Endothelial cell of umbilical vein (primary cell): ENCODE measurements around the gene FAM237B. TPM values are rescaled to one million over a fixed set of nuclear protein-coding genes. Genes with fewer than 3 reads are reported as not detected.

ENCODE experiments used
- BruUV-seq: library from RNA; stranded (reverse); fragments of 400-500 nt; replicated peaks from 2 replicates; lab custom pipeline; 2021; lab: Mats Ljungman, UMichigan
- CTCF ChIA-PET: fragments of 300-600, 350-600 bp; sonication (Branson Sonifier 250); formaldehyde crosslinking; loops from one replicate; lab custom pipeline; 2021; ENCODE audit warnings: antibody characterized with exemption, inconsistent platforms; lab: Charles Lee
- POLR2A ChIA-PET: fragments of 300-600, 350-600 bp; sonication (Branson Sonifier 250); formaldehyde crosslinking; loops from one replicate; lab custom pipeline; 2021; ENCODE audit warnings: antibody characterized with exemption, inconsistent platforms; lab: Charles Lee
- DNase-seq: peaks from one replicate; pipeline ENCODE4 v3.0.0-alpha.2; 2011; ENCODE audit warnings: low read depth, low spot score
- FAIRE-seq: peaks from 2 replicates; lab custom pipeline; 2011; peaks lifted over from hg19 to GRCh38; lab: Jason Lieb, UNC
- H2AFZ ChIP-seq: 2 replicates; pipeline ENCODE4 v1.6.0; 2012; ENCODE audit warnings: low read depth, low read length, control low read depth, inconsistent platforms
- H3K27ac ChIP-seq: 2 replicates; pipeline ENCODE4 v1.5.1; 2011; ENCODE audit warnings: low read depth, mild to moderate bottlenecking, control low read depth, low read length, moderate library complexity; ENCODE audit not compliant: insufficient read depth
- H3K27me3 ChIP-seq, 2 experiments: 2 replicates each; pipeline versions ENCODE4 v1.6.0 to v1.6.1; 2011; ENCODE audit warnings: low read length in 2 of 2, mixed read lengths in 1 of 2; ENCODE audit not compliant: control insufficient read depth in 2 of 2, insufficient read depth in 2 of 2
- H3K36me3 ChIP-seq, 2 experiments: 2 replicates in 1 of 2; 3 replicates in 1 of 2; pipeline ENCODE4 v1.5.1; 2011; ENCODE audit warnings: low read length in 2 of 2, mild to moderate bottlenecking in 1 of 2, moderate library complexity in 1 of 2; ENCODE audit not compliant: control insufficient read depth in 2 of 2, insufficient read depth in 2 of 2; ENCODE audit errors: extremely low read depth in 1 of 2
- H3K4me1 ChIP-seq: 3 replicates; pipeline ENCODE4 v1.5.1; 2011; ENCODE audit warnings: mild to moderate bottlenecking, low read length; ENCODE audit not compliant: control insufficient read depth, insufficient read depth; ENCODE audit errors: extremely low read depth
- H3K4me2 ChIP-seq: 2 replicates; pipeline ENCODE4 v1.6.1; 2011; ENCODE audit warnings: low read length, control low read depth, mixed read lengths; ENCODE audit not compliant: insufficient read depth
- H3K4me3 ChIP-seq, 3 experiments: fragments of 200-600 bp in 1 of 3; sonication (generic), shearing (Covaris generic) in 1 of 3; replicated peaks in 1 of 3; 2 replicates each; pipeline ENCODE4 v1.5.1; 2011 to 2016; ENCODE audit warnings: control low read depth in 3 of 3, low read length in 3 of 3, mild to moderate bottlenecking in 2 of 3, inconsistent platforms in 1 of 3, low read depth in 1 of 3, moderate library complexity in 1 of 3; ENCODE audit not compliant: insufficient read depth in 1 of 3
- H3K79me2 ChIP-seq: 2 replicates; pipeline ENCODE4 v1.6.0; 2012; ENCODE audit warnings: low read length, inconsistent platforms; ENCODE audit not compliant: control insufficient read depth, insufficient read depth
- H3K9ac ChIP-seq: replicated peaks from 2 replicates; pipeline ENCODE3; 2011; ENCODE audit warnings: low read length, control low read depth; ENCODE audit not compliant: insufficient read depth; ENCODE audit errors: extremely low read depth
- H3K9me1 ChIP-seq: replicated peaks from 3 replicates; pipeline ENCODE4 v1.6.0; 2011; ENCODE audit warnings: mild to moderate bottlenecking, low read length; ENCODE audit not compliant: control insufficient read depth, insufficient read depth; ENCODE audit errors: extremely low read depth
- H3K9me3 ChIP-seq: replicated peaks from 2 replicates; pipeline ENCODE4 v1.5.1; 2012; ENCODE audit warnings: low read length, inconsistent platforms; ENCODE audit not compliant: control insufficient read depth, insufficient read depth
- H4K20me1 ChIP-seq: replicated peaks from 2 replicates; pipeline ENCODE3; 2011; ENCODE audit warnings: mild to moderate bottlenecking, low read length; ENCODE audit not compliant: control insufficient read depth, insufficient read depth; ENCODE audit errors: extremely low read depth
- EZH2 ChIP-seq: IDR thresholded peaks from 2 replicates; pipeline ENCODE4 v1.6.1; 2012; ENCODE audit warnings: borderline replicate concordance, low read depth, mild to moderate bottlenecking, moderate library complexity, low read length, inconsistent platforms; ENCODE audit not compliant: severe bottlenecking
- FOS ChIP-seq: IDR thresholded peaks from 2 replicates; pipeline ENCODE4 v1.6.1; 2011; ENCODE audit warnings: mild to moderate bottlenecking, low read length, moderate library complexity, borderline replicate concordance; ENCODE audit not compliant: insufficient read depth
- GATA2 ChIP-seq: IDR thresholded peaks from 2 replicates; pipeline ENCODE4 v1.7.0; 2011; ENCODE audit warnings: low read depth, mild to moderate bottlenecking, moderate library complexity, mixed read lengths, low read length; ENCODE audit not compliant: insufficient read length, insufficient read depth
- JUN ChIP-seq: IDR thresholded peaks from 2 replicates; pipeline ENCODE4 v1.6.1; 2011; ENCODE audit warnings: borderline replicate concordance, low read depth; ENCODE audit not compliant: insufficient read length, insufficient read depth
- MAX ChIP-seq: IDR thresholded peaks from 2 replicates; pipeline ENCODE4 v1.6.1; 2011; ENCODE audit not compliant: insufficient read depth, insufficient read length
- MYC ChIP-seq: IDR thresholded peaks from one replicate; pipeline ENCODE4 v1.6.1; 2011; ENCODE audit warnings: mild to moderate bottlenecking, low read depth, low read length
- POLR2A ChIP-seq: IDR thresholded peaks from 2 replicates; pipeline ENCODE4 v1.6.1; 2012; ENCODE audit warnings: low read depth, mild to moderate bottlenecking, control low read depth, low read length
- POLR2AphosphoS5 ChIP-seq: IDR thresholded peaks from 2 replicates; pipeline ENCODE4 v1.6.1; 2012; ENCODE audit warnings: low read depth, mild to moderate bottlenecking, control low read depth, low read length, moderate library complexity; ENCODE audit not compliant: insufficient read depth
- dilution Hi-C: fragments of 300-500 bp; cut with MboI; formaldehyde crosslinking; loops from one replicate; pipeline ENCODE4 v1.15.0; 2019; ENCODE audit warnings: low sequenced_read_pairs; ENCODE audit not compliant: extremely low pct_ligation_motif_present
- intact Hi-C: fragments of 100-400 bp; cut with micrococcal nuclease; formaldehyde crosslinking; loops from one replicate; pipeline ENCODE4 v1.10.0; 2022
- polyA plus RNA-seq, 4 experiments: library from polyadenylated mRNA; depleted of rRNA in 3 of 4; stranded (reverse) in 3 of 4; unstranded in 1 of 4; fragments of >200 nt; gene quantifications; 2 replicates each; pipeline versions ENCODE4 v1.2.1 to v1.2.3, GENCODE V29; 2011 to 2012; ENCODE audit warnings: missing spikeins in 1 of 4
- total RNA-seq: library from RNA; stranded (reverse); gene quantifications from 2 replicates; pipeline ENCODE4 v1.2.3, GENCODE V29; 2021
- TF ChIP-seq, protein P1 (sequence below), 2 donors: IDR thresholded peaks; 1 replicate in 1 of 2; 2 replicates in 1 of 2; pipeline ENCODE4 v1.5.1; 2011; ENCODE audit warnings: low read length in 2 of 2, mild to moderate bottlenecking in 2 of 2, moderate library complexity in 2 of 2, control low read depth in 1 of 2, inconsistent platforms in 1 of 2, low read depth in 1 of 2; ENCODE audit not compliant: insufficient read depth in 1 of 2; ENCODE audit errors: extremely low read depth in 1 of 2

Gene FAM237B
- total and polyA plus RNA-seq, 2 donors (not counting 3 experiments of a cell fraction or from before 2014, with no cell fraction given), result not detected

- DNase-seq (peak; percentile 25), FAIRE-seq (peak; percentile 70)
- Histone ChIP-seq H3K27me3 (peaks cover 11 to 17% of the 10 kb centered on the region in 2 experiments), H3K79me2 (no peaks in the 10 kb centered on the region), H3K4me1 (no peaks in the 10 kb centered on the region), H3K9me1 (no peaks in the 10 kb centered on the region), H2AFZ (no peak overlapping the region), H3K27ac (no peak overlapping the region), H4K20me1 (no peaks in the 10 kb centered on the region), H3K9ac (no peak overlapping the region), H3K4me3 (no peak overlapping the region), H3K4me2 (no peak overlapping the region), H3K36me3 (no peaks in the 10 kb centered on the region), H3K9me3 (no peaks in the 10 kb centered on the region)
- intact Hi-C loops (loop anchor here (1.0 kb wide), 2 partner anchors 101 to 115 kb away; no protein-coding TSS in a partner anchor), dilution Hi-C loops (no loop called here)
- no TSS peak for BruUV-seq
- POLR2A ChIA-PET, result no interaction called here
- TF ChIP-seq, protein P1, sequence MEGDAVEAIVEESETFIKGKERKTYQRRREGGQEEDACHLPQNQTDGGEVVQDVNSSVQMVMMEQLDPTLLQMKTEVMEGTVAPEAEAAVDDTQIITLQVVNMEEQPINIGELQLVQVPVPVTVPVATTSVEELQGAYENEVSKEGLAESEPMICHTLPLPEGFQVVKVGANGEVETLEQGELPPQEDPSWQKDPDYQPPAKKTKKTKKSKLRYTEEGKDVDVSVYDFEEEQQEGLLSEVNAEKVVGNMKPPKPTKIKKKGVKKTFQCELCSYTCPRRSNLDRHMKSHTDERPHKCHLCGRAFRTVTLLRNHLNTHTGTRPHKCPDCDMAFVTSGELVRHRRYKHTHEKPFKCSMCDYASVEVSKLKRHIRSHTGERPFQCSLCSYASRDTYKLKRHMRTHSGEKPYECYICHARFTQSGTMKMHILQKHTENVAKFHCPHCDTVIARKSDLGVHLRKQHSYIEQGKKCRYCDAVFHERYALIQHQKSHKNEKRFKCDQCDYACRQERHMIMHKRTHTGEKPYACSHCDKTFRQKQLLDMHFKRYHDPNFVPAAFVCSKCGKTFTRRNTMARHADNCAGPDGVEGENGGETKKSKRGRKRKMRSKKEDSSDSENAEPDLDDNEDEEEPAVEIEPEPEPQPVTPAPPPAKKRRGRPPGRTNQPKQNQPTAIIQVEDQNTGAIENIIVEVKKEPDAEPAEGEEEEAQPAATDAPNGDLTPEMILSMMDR (IDR thresholded peaks at IDR 0.05; ENCODE audit: extremely low read depth in 1 of 2, insufficient read depth in 1 of 2, low read depth in 1 of 2, low read length in 2 of 2), result peak; percentile 4 to 23
- no peak for TF ChIP-seq POLR2AphosphoS5
- CTCF ChIA-PET, result interaction anchor here (0.7 to 10.5 kb wide), 37 partner anchors 9 to 721 kb away, joined by 3 to 248 read pairs (median 5); partner anchors contain the start of genes CLDN12, FAM237B, GTPBP10 and STEAP1
Observed at GRCh38 chr7:90312745-90313144, 8.4 kb downstream of the FAM237B start.

DNA sequence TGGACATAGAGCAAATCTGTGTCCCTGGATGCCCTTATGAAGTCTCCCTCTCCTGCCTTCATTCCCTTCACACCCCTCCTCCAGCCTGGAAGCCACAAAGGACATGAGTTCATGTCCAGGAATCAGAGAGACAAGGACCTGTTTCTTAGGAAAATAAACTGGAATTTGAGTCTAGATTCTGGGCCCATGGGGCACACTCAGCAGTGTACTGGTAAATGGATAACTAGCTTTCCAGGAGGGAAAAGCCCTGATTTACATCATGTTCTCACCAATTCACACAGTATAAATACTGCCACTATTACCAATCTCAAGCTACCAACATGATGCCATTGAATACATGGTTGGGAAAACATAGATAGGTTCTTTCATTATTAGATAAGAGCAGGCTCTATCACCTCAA, 9.9 kb downstream of the FAM237B start:
- no peak overlapping the region for H3K4me3 ChIP-seq
- no peak overlapping the region for H3K9ac ChIP-seq
- H3K27ac ChIP-seq, result no peak overlapping the region
- no peak overlapping the region for H3K4me2 ChIP-seq
- H3K9me1 ChIP-seq, result no peaks in the 10 kb centered on the region
- DNase-seq (no peak), FAIRE-seq (no peak)
- H3K27me3 ChIP-seq, result peaks cover 3 to 7% of the 10 kb centered on the region in 2 experiments
- H3K79me2 ChIP-seq, result no peaks in the 10 kb centered on the region
- H3K4me1 ChIP-seq, result no peaks in the 10 kb centered on the region
- H3K9me3 ChIP-seq, result no peaks in the 10 kb centered on the region
- ChIA-PET POLR2A (no interaction called here), CTCF (interaction anchor here (0.6 to 10.5 kb wide), 5 partner anchors 13 to 118 kb away, joined by 3 to 248 read pairs (median 4); no protein-coding TSS in a partner anchor)
- dilution Hi-C loops, result no loop called here
- no peak overlapping the region for H2AFZ ChIP-seq
- TF ChIP-seq JUN, result no peak
- TF ChIP-seq, protein P1 (IDR thresholded peaks at IDR 0.05; ENCODE audit: extremely low read depth in 1 of 2, insufficient read depth in 1 of 2, low read depth in 1 of 2, low read length in 2 of 2), result no peak
- TF ChIP-seq EZH2, result no peak
- TF ChIP-seq GATA2, result no peak
- no peak for TF ChIP-seq MYC
- TF ChIP-seq POLR2A, result no peak
- TF ChIP-seq FOS, result no peak
- TF ChIP-seq MAX, result no peak
- TF ChIP-seq POLR2AphosphoS5, result no peak
- no peaks in the 10 kb centered on the region for H4K20me1 ChIP-seq
- intact Hi-C loops, result no loop called here
- H3K36me3 ChIP-seq, result no peaks in the 10 kb centered on the region
- BruUV-seq, result no TSS peak
